ENCODE results near the gene FRMPD2.
"Not testable (repeated sequence)": the region's sequence is repeated elsewhere in the genome, so short reads cannot be mapped to it uniquely, and the experiment has no call there.

Gene FRMPD2

GRCh38 chr10:48252354-48252650 lies 22.2 kb downstream of the FRMPD2 start:
- no peak for DNase-seq (ENCODE audit: low read depth in 2 of 2)

- DNase-seq (ENCODE audit: low read depth in 2 of 2), result no peak
Observed at GRCh38 chr10:48251525-48252353, 22.8 kb downstream of the FRMPD2 start.

GRCh38 chr10:48251152-48251524 lies 23.4 kb downstream of the FRMPD2 start:
- DNase-seq (ENCODE audit: low read depth in 2 of 2), result no peak

GRCh38 chr10:48249763-48250351 lies 24.6 kb downstream of the FRMPD2 start:
- no peak for DNase-seq (ENCODE audit: low read depth in 2 of 2)

GRCh38 chr10:48249004-48249762 lies 25.3 kb downstream of the FRMPD2 start:
- no peak for DNase-seq (ENCODE audit: low read depth in 2 of 2)

GRCh38 chr10:48248462-48248861 lies 26.0 kb downstream of the FRMPD2 start:
- no peak for DNase-seq (ENCODE audit: low read depth in 2 of 2)

GRCh38 chr10:48247680-48248079 lies 26.8 kb downstream of the FRMPD2 start:
- DNase-seq (ENCODE audit: low read depth in 2 of 2), result no peak

- no peak for DNase-seq (ENCODE audit: low read depth in 2 of 2)
Observed at GRCh38 chr10:48246501-48246900, 28.0 kb downstream of the FRMPD2 start.

- DNase-seq (ENCODE audit: low read depth in 2 of 2), result no peak
Observed at GRCh38 chr10:48245977-48246376, 28.5 kb downstream of the FRMPD2 start.

GRCh38 chr10:48243921-48244320 lies 30.6 kb downstream of the FRMPD2 start:
- not testable (repeated sequence) for DNase-seq (ENCODE audit: low read depth in 2 of 2)

GRCh38 chr10:48243487-48243886 lies 31.0 kb downstream of the FRMPD2 start:
- no peak for DNase-seq (ENCODE audit: low read depth in 2 of 2)

GRCh38 chr10:48242171-48242904 lies 32.2 kb downstream of the FRMPD2 start:
- DNase-seq (ENCODE audit: low read depth in 2 of 2), result no peak

- no peak for DNase-seq (ENCODE audit: low read depth in 2 of 2)
Observed at GRCh38 chr10:48241332-48241731, 33.2 kb downstream of the FRMPD2 start.

GRCh38 chr10:48240196-48240595 lies 34.3 kb downstream of the FRMPD2 start:
- DNase-seq (ENCODE audit: low read depth in 2 of 2), result no peak

GRCh38 chr10:48239618-48240017 lies 34.9 kb downstream of the FRMPD2 start:
- DNase-seq (ENCODE audit: low read depth in 2 of 2), result no peak

- no peak for DNase-seq (ENCODE audit: low read depth in 2 of 2)
Observed at GRCh38 chr10:48238826-48239520, 35.5 kb downstream of the FRMPD2 start.

GRCh38 chr10:48237259-48238250 lies 36.9 kb downstream of the FRMPD2 start:
- DNase-seq (ENCODE audit: low read depth in 2 of 2), result no peak

GRCh38 chr10:48236199-48236621 lies 38.3 kb downstream of the FRMPD2 start:
- no peak for DNase-seq (ENCODE audit: low read depth in 2 of 2)

- no peak for DNase-seq (ENCODE audit: low read depth in 2 of 2)
Observed at GRCh38 chr10:48235501-48235900, 39.0 kb downstream of the FRMPD2 start.

- DNase-seq (ENCODE audit: low read depth in 2 of 2), result no peak
Observed at GRCh38 chr10:48234787-48235186, 39.7 kb downstream of the FRMPD2 start.

Data from stimulated activated CD4-positive, alpha-beta T cell treated with anti-CD3 and anti-CD28 coated beads, Interleukin-15, amount 100 ng/mL, for 48 hours (primary cell).